ENCODE data around the gene GPRASP3. TPM values are rescaled to one million over a fixed set of nuclear protein-coding genes. Genes with fewer than 3 reads are reported as not detected.
"Not testable (repeated sequence)": the region's sequence is repeated elsewhere in the genome, so short reads cannot be mapped to it uniquely, and the experiment has no call there.

The GPRASP3 gene
- total RNA-seq, 1 donor from 2014 or later = 9.5 TPM

DNA sequence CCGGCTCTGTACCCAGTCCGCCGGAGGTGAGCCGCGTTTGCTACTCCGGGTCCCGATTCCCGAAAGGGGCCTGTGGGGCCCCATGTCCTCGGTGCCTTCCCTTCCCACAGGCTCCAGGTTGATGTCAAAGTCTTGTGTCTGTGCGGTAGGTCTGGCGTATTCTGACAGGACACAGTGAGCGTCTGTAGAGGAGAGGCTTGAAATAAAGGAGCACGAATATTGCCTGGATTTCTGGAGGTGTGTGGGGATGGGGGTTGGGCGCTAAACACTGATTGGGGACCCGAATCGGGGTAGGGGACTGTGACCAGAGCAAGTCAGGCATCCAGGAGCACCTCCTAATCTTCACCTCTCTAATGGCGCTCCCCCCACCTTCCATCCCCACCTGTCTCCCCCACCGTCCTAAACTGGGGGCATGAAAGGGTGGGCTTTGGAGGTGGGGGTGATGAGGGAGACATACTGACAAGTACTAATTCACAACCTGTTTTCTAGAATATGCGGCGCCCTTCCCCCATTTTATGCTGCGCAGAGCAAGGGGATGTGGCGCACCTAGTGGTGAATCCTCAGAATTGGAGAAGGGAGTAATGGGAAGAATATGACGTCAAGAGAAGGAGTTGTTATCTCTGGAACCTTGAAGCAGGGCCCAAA lies 7.4 kb upstream of the GPRASP3 start:
- peak overlapping the region; percentile 64 for H3K4me3 ChIP-seq (ENCODE audit: low read depth, low read length)
- peaks cover 3% of the 10 kb centered on the region for H3K27me3 ChIP-seq (ENCODE audit: control insufficient read depth, insufficient read depth, low read length)
- TF ChIP-seq CTCF (IDR thresholded peaks at IDR 0.05; ENCODE audit: insufficient read depth, low read length, poor library complexity, severe bottlenecking) = peak; percentile 64
- no peaks in the 10 kb centered on the region for H3K36me3 ChIP-seq (ENCODE audit: control insufficient read depth, insufficient read depth, low read length)
- DNase-seq (ENCODE audit: low read depth) = no peak

- no peaks in the 10 kb centered on the region for H3K36me3 ChIP-seq (ENCODE audit: control insufficient read depth, insufficient read depth, low read length)
- peaks cover 3% of the 10 kb centered on the region for H3K27me3 ChIP-seq (ENCODE audit: control insufficient read depth, insufficient read depth, low read length)
- DNase-seq (ENCODE audit: low read depth) = no peak
- TF ChIP-seq CTCF (IDR thresholded peaks at IDR 0.05; ENCODE audit: insufficient read depth, low read length, poor library complexity, severe bottlenecking) = no peak
- H3K4me3 ChIP-seq (ENCODE audit: low read depth, low read length) = no peak overlapping the region
Measured at GRCh38 chrX:102714994-102715393, 5.5 kb upstream of the GPRASP3 start.

- no peak for DNase-seq (ENCODE audit: low read depth)
- no peak for TF ChIP-seq CTCF (IDR thresholded peaks at IDR 0.05; ENCODE audit: insufficient read depth, low read length, poor library complexity, severe bottlenecking)
Measured at GRCh38 chrX:102715967-102716366, 4.6 kb upstream of the GPRASP3 start.

GRCh38 chrX:102721169-102721506 lies 595 bp downstream of the GPRASP3 start:
- peak overlapping the region; percentile 50 for H3K4me3 ChIP-seq (ENCODE audit: low read depth, low read length)
- DNase-seq (ENCODE audit: low read depth); H3K36me3 ChIP-seq (ENCODE audit: control insufficient read depth, insufficient read depth, low read length); H3K27me3 ChIP-seq (ENCODE audit: control insufficient read depth, insufficient read depth, low read length): not testable (repeated sequence)

More at GRCh38 chrX:102715967-102716366, 4.6 kb upstream of the GPRASP3 start:
- Histone ChIP-seq H3K4me3 (ENCODE audit: low read depth, low read length) (no peak overlapping the region), H3K27me3 (ENCODE audit: control insufficient read depth, insufficient read depth, low read length) (peaks cover 3% of the 10 kb centered on the region), H3K36me3 (ENCODE audit: control insufficient read depth, insufficient read depth, low read length) (no peaks in the 10 kb centered on the region)

DNA sequence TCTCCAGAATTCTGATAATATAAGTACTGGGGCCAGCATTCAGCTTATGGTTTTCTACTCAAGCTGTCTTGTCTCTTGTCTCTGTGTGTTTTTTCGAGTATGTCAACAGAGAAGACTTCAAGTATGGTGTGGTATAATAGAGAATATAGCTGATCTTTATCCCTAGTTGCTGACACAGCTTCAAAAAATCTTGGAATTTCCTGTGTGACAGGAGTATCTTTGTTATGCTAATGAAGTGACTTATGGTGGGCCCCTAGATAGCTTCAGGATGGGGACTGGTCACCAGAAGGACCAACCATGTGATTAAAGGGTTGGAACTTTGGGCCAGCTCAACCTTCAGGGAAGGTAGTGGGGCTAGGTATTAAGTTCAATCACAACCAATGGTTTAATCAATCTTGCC lies 2.9 kb downstream of the GPRASP3 start:
- DNase-seq (ENCODE audit: low read depth) = no peak
- Histone ChIP-seq H3K36me3 (ENCODE audit: control insufficient read depth, insufficient read depth, low read length) (no peaks in the 10 kb centered on the region), H3K27me3 (ENCODE audit: control insufficient read depth, insufficient read depth, low read length) (no peaks in the 10 kb centered on the region), H3K4me3 (ENCODE audit: low read depth, low read length) (no peak overlapping the region)
- TF ChIP-seq CTCF (IDR thresholded peaks at IDR 0.05; ENCODE audit: insufficient read depth, low read length, poor library complexity, severe bottlenecking) = no peak

- Histone ChIP-seq H3K4me3 (ENCODE audit: low read depth, low read length) (no peak overlapping the region), H3K27me3 (ENCODE audit: control insufficient read depth, insufficient read depth, low read length) (no peaks in the 10 kb centered on the region), H3K36me3 (ENCODE audit: control insufficient read depth, insufficient read depth, low read length) (no peaks in the 10 kb centered on the region)
- DNase-seq (ENCODE audit: low read depth) = no peak
- no peak for TF ChIP-seq CTCF (IDR thresholded peaks at IDR 0.05; ENCODE audit: insufficient read depth, low read length, poor library complexity, severe bottlenecking)
Measured at GRCh38 chrX:102727761-102728160, 7.2 kb downstream of the GPRASP3 start.

Data from kidney epithelial cell (primary cell).